Stimulated activated CD4-positive, alpha-beta T cell treated with anti-CD3 and anti-CD28 coated beads, Interleukin-4, amount 100 ng/mL, for 48 hours (primary cell): ENCODE data around the gene FAM149B1.

Experiments used
- DNase-seq, 2 donors: peaks; one replicate each; pipeline ENCODE4 v3.0.0-alpha.2; 2020; ENCODE audit warnings: low read depth in 2 of 2

Gene FAM149B1

DNA sequence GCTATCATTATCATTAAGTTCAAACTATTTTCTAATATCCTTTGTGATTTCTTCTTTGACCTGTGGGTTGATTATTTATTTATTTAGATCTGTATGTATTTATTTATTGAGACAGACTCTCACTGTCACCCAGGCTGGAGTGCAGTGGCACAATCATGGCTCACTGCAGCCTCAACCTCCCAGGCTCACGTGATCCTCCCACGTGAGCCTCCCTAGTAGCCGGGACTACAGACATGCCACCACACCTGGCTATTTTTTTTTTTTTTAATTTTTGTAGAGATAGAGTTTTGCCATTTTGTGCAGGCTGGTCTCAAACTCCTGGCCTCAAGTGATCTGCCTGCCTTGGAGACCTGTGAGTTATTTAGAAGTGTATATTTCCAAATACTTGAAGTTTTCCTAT lies 113.2 kb downstream of the FAM149B1 start:
- DNase-seq = no peak

DNA sequence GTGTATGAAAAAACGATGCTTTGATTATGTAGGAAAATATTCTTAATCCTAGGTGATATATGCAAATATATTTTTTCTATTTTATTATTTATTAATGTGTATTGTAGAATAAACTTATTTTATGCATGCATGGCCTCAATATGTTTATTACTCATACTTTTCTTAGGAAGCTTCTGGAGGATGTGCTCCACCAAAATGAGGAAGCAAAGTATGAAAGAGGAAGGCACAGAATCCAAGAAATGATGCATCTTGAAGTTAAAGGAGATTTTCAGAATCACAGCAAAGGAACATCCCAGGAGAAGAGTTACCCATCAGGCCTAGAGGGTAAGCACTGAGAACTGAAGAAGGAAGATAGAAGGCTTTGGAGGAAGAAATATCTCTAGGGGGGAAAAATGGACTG lies 119.5 kb downstream of the FAM149B1 start:
- DNase-seq = no peak

DNA sequence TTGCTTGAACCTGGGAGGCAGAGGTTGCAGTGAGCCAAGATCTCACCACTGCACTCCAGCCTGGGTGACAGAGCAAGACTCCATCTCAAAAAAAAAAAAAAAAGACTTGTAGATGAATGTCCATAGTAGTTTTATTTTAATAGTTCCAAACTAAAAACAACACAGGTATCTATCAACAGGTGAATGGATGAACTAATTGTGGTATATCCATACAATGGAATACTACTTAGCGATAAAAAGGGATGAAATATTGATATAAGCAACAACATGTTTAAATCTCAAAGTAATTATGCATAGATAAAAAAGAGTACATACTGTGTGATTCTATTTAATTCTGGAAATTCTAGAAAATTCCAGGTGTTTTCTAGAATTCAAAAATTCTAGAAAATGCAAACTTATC lies 122.0 kb downstream of the FAM149B1 start:
- no peak for DNase-seq

DNA sequence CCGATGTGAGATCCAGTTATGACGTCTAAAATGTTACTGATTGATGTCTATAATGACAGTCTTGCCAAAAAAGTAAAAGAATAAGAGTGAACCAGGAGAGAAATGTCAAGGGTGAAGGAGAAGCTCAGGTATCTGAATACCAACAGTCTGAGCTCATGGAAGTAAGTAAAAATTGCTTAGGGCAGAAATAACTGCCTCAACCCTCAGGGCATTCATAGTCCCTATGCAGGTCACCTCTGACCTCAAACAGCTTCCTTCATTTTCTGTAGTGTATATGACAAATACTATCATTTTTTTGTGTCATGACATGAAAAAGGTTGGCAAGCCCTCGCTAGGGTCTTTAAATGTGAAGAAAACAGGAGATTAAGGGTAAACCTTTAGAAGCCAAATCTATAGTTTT lies 125.5 kb downstream of the FAM149B1 start:
- no peak for DNase-seq
